Measurements from ENCODE around the gene UCK2. TPM values are rescaled to one million over a fixed set of nuclear protein-coding genes. Genes with fewer than 3 reads are reported as not detected.

UCK2 gene
- total and polyA plus RNA-seq, 9 of the 15 experiments (the other 6 are each of a cell fraction or from before 2014, with no cell fraction given): 71.6 to 145 (median 95.8) TPM

GRCh38 chr1:165828103-165828668 is 772 bp downstream of the UCK2 start (continued):
- TF ChIP-seq ZNF780A (CRISPR knock-in tag; IDR thresholded peaks at IDR 0.05) (no peak; the same call in 1 of the 2 replicates), ZNF239 (CRISPR knock-in tag; IDR thresholded peaks at IDR 0.05) (no peak), BRCA1 (IDR thresholded peaks at IDR 0.05) (no peak), BRCA1 (CRISPR knock-in tag; IDR thresholded peaks at IDR 0.05) (no peak), IRF2 (CRISPR knock-in tag; IDR thresholded peaks at IDR 0.05) (no peak), CBX2 (IDR thresholded peaks at IDR 0.05; ENCODE audit: insufficient read depth, low read length, poor library complexity, severe bottlenecking) (no peak), EP300 (IDR thresholded peaks at IDR 0.05; ENCODE audit: low read length) (peak; percentile 30; the same call in 1 of the 2 replicates), NCOA4 (IDR thresholded peaks at IDR 0.05; ENCODE audit: partially characterized antibody) (no peak), ZNF184 (CRISPR knock-in tag; IDR thresholded peaks at IDR 0.05) (no peak), FOXP1 (CRISPR knock-in tag; IDR thresholded peaks at IDR 0.05) (0 out of 2 replicates have a peak, but pooled peaks have one; percentile 64), ZNF518B (CRISPR knock-in tag; IDR thresholded peaks at IDR 0.05) (no peak), HMBOX1 (IDR thresholded peaks at IDR 0.05) (no peak), CUX1 (CRISPR knock-in tag; IDR thresholded peaks at IDR 0.05) (no peak), ZNF280A (IDR thresholded peaks at IDR 0.05; ENCODE audit: low read depth, partially characterized antibody) (no peak), CREBBP (IDR thresholded peaks at IDR 0.05; ENCODE audit: low read depth, low read length) (no peak), KLF1 (tag; IDR thresholded peaks at IDR 0.05) (no peak), ZKSCAN8 (CRISPR knock-in tag; IDR thresholded peaks at IDR 0.05) (no peak)

All from K562 (cell line).